Measurements from ENCODE around the gene TLCD3A.
"Not testable (repeated sequence)": the region's sequence is repeated elsewhere in the genome, so short reads cannot be mapped to it uniquely, and the experiment has no call there.

TLCD3A gene

GRCh38 chr17:697682-698081, 34.7 kb upstream of the TLCD3A start:
- no peak overlapping the region for H3K4me3 ChIP-seq (replicated peaks; ENCODE audit: low read depth, low read length)

DNA sequence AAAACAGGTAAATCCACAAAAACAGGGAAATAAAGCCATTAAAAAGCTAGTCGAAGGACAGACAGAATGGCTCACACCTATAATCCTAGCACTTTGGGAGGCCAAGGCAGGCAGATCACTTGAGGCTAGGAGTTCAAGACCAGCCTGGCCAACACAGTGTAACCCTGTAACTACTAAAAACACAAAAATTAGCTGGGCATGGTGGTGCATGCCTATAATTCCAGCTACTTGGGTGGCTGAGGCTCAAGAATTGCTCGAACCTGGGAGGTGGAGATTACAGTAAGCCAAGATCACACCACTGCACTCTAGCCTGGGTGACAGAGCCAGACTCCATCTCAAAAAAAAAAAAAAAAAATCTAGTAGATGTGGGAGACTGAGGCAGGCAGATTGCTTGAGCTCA, 34.3 kb upstream of the TLCD3A start:
- not testable (repeated sequence) for H3K4me3 ChIP-seq (replicated peaks; ENCODE audit: low read depth, low read length); DNase-seq (ENCODE audit: extremely low read depth, low read depth)

More at GRCh38 chr17:697682-698081, 34.7 kb upstream of the TLCD3A start:
- no peak for DNase-seq (ENCODE audit: extremely low read depth, low read depth)
- TF ChIP-seq, protein P1, sequence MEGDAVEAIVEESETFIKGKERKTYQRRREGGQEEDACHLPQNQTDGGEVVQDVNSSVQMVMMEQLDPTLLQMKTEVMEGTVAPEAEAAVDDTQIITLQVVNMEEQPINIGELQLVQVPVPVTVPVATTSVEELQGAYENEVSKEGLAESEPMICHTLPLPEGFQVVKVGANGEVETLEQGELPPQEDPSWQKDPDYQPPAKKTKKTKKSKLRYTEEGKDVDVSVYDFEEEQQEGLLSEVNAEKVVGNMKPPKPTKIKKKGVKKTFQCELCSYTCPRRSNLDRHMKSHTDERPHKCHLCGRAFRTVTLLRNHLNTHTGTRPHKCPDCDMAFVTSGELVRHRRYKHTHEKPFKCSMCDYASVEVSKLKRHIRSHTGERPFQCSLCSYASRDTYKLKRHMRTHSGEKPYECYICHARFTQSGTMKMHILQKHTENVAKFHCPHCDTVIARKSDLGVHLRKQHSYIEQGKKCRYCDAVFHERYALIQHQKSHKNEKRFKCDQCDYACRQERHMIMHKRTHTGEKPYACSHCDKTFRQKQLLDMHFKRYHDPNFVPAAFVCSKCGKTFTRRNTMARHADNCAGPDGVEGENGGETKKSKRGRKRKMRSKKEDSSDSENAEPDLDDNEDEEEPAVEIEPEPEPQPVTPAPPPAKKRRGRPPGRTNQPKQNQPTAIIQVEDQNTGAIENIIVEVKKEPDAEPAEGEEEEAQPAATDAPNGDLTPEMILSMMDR (IDR thresholded peaks at IDR 0.05; ENCODE audit: low read depth, low read length, missing control alignments) = no peak

- H3K4me3 ChIP-seq (replicated peaks; ENCODE audit: low read depth, low read length) = no peak overlapping the region
- DNase-seq (ENCODE audit: extremely low read depth, low read depth) = no peak
- TF ChIP-seq, protein P1 (IDR thresholded peaks at IDR 0.05; ENCODE audit: low read depth, low read length, missing control alignments) = no peak
These were observed 33.1 kb upstream of the TLCD3A start for GRCh38 chr17:699345-699744.

DNA sequence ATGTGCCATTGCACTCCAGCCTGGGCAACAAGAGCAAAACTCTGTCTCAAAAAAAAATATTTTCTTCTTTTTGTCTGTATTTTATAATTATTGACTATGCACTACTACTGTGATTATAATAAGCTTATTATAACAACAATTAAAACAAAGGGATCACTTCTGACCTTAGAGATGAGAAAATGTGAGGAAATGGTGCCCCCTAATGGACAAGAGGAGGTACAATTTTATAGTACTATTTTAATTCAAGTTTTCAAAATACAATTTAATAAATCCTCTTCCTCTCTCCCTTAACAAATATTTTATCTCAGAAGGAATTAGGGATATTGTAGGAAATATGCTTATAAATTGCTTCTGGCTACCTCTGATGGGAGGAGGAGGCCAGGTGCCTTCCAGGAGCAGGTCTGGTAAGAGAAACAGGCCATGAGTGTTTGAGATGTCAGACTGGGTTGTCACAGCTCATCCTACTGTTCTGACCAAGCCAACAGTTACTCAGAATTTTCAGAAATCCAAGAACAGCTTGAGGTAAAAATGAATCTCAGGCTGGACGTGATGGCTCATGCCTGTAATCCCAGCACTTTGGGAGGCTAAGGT, 31.8 kb upstream of the TLCD3A start:
- H3K4me3 ChIP-seq (replicated peaks; ENCODE audit: low read depth, low read length) = no peak overlapping the region
- DNase-seq (ENCODE audit: extremely low read depth, low read depth) = no peak
- TF ChIP-seq, protein P1 (IDR thresholded peaks at IDR 0.05; ENCODE audit: low read depth, low read length, missing control alignments) = peak; percentile 35

DNA sequence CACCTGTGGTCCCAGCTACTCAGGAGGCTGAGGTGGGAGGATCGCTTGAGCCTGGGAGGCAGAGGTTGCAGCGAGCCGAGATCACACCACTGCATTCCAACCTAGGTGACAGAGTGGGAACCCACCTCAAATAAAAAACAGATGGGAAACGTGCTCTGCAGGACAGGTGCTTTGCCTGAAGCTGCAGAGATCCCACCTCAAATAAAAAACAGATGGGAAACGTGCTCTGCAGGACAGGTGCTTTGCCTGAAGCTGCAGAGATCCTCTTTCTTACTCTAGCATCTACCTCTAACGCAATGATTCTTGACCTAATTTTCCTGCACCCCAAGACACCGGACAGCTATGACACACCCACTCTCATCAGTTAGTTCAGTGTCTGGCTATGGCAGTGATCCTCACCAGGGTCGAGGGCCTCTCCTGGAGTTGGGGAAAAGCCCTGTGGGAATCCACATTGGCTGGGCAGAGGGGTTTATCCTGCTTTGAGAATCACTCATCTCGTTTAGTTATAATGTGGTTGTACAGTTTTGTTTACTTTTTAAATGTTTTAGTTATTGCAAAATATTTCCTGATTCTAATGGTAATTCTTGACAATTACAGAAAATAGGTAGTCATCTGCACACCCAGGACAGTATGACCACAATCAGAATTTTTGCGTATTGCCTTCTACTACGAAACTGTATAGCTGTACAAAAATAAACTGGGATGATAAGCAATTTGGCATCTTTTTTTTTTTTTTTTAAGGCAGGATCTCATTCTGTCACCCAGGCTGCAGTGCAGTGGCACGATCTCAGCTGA, 29.1 kb upstream of the TLCD3A start:
- TF ChIP-seq, protein P1 (IDR thresholded peaks at IDR 0.05; ENCODE audit: low read depth, low read length, missing control alignments) = no peak
- H3K4me3 ChIP-seq (replicated peaks; ENCODE audit: low read depth, low read length) = no peak overlapping the region
- no peak for DNase-seq (ENCODE audit: extremely low read depth, low read depth)

DNA sequence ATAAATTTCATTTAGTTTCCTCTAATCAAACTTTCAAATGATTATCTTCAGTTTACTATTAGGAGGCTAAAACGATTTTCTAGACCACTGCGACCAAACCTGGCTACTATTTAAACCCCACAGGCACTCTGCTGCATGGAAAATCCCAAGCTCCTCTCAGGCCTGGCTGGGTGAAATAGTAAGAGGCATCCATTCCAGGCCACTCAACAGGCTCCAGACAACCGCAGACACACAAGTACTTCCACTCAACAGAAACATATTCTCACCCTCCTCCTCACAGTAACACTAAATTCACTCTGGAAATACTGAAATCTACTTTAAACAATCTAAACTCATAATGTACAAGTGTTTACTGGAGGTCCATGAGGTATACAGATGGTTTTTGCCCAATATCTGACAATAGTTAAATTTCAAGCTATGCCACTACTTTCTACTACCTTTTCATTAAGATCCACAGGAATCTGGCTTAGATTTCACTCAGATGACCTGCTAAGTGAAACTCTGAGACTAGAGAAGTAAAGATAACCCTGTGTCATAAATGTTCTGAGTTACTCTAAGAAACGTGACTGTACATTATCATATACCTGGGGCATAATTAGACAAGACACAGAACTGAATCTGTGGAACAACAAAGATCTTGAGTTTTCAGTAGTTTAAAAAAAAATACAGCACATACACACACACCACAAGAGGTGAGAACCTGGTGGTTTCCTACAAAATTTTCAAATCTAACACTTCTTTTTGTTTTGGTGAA, 28.1 kb upstream of the TLCD3A start:
- TF ChIP-seq, protein P1 (IDR thresholded peaks at IDR 0.05; ENCODE audit: low read depth, low read length, missing control alignments) = no peak
- no peak for DNase-seq (ENCODE audit: extremely low read depth, low read depth)
- H3K4me3 ChIP-seq (replicated peaks; ENCODE audit: low read depth, low read length) = no peak overlapping the region

DNA sequence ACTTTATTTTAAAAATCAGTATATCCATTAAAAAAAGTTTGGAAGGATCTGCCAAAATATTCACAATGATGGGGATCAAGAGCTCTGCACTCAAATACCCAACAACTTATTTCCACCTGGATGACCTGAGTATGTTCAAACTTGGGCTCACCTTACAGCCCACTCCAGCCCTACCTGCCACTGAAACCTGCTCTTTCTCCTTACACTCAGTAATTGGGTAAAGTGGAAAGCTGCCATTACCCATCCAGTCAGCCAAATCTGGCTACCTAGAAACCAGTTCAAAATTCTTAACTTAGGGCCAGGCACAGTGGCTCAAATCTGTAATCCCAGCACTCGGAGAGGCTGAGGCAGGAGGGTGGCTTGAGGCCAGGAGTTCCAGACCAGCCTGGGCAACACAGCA, 27.4 kb upstream of the TLCD3A start:
- DNase-seq (ENCODE audit: extremely low read depth, low read depth) = no peak
- H3K4me3 ChIP-seq (replicated peaks; ENCODE audit: low read depth, low read length) = no peak overlapping the region
- TF ChIP-seq, protein P1 (IDR thresholded peaks at IDR 0.05; ENCODE audit: low read depth, low read length, missing control alignments) = no peak

Measured in HFF-Myc (cell line).